ENCODE measurements around the gene SLX4IP.
A peak's percentile ranks its signal among the peaks of the same experiment; 100 is the strongest.

The SLX4IP gene

DNA sequence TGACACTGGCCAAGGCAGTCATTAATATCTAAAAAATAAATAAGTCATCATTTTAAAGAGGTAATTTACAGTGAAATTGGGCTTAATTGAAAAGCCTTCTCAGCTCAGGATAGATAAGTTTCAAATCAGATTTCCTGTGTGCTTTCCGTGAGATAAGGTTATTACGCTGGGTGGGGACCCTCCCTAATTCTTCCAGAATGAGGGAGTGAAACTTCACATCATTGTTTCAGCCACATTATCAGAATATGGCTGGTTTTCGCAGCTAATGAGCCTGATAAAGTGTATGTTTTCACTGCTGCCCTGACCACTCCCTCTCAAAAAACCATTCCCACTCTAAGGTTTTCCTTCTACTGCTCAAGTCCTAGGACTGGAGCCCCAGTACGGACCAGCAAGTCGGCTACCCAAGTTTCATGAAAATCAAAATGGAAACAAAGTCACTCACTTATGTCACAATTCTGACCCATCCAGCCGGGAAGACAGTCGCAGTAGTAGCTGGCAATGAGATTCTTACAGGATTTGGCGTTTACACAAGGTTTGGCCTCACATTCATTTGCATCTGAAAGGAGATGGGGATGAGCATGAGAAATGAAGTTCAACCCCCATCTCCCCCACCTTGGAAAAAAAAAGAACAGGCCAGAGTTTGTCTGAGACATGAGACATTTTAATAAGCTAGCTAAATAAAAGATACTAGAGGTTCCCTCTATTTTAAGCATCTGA is 214.1 kb downstream of the SLX4IP start:
- no peak for DNase-seq (ENCODE audit: low spot score)
- TF ChIP-seq, protein P1, sequence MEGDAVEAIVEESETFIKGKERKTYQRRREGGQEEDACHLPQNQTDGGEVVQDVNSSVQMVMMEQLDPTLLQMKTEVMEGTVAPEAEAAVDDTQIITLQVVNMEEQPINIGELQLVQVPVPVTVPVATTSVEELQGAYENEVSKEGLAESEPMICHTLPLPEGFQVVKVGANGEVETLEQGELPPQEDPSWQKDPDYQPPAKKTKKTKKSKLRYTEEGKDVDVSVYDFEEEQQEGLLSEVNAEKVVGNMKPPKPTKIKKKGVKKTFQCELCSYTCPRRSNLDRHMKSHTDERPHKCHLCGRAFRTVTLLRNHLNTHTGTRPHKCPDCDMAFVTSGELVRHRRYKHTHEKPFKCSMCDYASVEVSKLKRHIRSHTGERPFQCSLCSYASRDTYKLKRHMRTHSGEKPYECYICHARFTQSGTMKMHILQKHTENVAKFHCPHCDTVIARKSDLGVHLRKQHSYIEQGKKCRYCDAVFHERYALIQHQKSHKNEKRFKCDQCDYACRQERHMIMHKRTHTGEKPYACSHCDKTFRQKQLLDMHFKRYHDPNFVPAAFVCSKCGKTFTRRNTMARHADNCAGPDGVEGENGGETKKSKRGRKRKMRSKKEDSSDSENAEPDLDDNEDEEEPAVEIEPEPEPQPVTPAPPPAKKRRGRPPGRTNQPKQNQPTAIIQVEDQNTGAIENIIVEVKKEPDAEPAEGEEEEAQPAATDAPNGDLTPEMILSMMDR (IDR thresholded peaks at IDR 0.05; ENCODE audit: borderline replicate concordance, control extremely low read depth, extremely low read depth, insufficient read depth, missing control alignments) = no peak
- in situ Hi-C loops (cut with MboI; ENCODE audit: low sequenced_read_pairs, unreplicated experiment) = no loop called here

DNA sequence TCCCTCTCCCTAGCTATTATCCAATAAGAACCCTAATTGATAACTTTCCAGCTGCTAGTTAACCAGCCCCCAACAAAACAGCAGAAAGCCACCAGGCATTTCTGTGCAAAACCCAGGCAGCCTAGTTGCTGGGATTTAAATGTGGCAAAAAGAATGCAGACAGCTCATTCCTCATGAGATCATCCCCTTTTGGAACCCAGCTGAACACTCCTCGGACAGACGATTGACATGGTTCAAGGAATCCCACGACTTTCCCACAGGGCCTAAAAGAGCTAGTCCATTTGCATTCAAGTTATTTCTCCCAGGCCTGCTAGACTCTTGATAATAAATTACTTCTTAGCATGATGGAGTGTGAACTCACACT is 214.7 kb downstream of the SLX4IP start:
- TF ChIP-seq, protein P1 (IDR thresholded peaks at IDR 0.05; ENCODE audit: borderline replicate concordance, control extremely low read depth, extremely low read depth, insufficient read depth, missing control alignments) = no peak
- DNase-seq (ENCODE audit: low spot score) = no peak
- in situ Hi-C loops (cut with MboI; ENCODE audit: low sequenced_read_pairs, unreplicated experiment) = no loop called here

DNA sequence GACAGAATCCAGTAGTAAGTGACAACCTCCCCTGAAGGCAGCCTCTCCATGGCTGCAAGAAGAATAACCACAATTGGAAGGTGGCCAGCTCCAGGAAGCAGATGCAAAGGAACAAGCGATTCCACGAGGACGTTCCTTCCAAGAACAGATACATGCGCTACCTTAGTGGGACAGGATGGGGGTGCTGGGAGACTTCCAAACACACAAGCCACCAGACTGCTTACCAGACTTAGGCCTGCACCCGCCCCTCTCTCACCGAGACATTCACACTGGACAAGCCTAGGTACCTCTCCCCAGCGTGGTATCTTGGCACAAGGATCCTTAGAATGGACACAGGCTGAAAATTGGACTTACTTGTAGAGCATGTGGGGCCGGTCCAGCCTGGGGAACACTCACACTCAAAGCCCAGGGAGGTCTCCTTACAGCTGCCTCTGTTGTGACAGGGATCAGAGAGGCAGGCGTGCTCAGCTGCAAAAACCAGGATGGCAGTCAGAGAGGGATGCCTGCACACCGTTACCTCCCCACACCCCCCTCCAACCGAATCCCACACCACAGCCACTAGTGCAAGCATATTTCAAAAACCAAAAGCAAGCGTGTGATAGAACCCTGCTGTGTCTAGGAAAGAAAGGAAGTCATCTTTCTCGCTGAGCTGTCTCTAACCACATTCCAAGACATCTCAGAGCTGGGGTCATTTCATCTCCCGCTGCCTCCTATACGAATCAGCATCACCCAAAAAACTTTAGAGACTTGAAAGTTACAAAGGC is 216.3 kb downstream of the SLX4IP start:
- DNase-seq (ENCODE audit: low spot score) = no peak
- in situ Hi-C loops (cut with MboI; ENCODE audit: low sequenced_read_pairs, unreplicated experiment) = no loop called here
- TF ChIP-seq, protein P1 (IDR thresholded peaks at IDR 0.05; ENCODE audit: borderline replicate concordance, control extremely low read depth, extremely low read depth, insufficient read depth, missing control alignments) = peak; percentile 9

DNA sequence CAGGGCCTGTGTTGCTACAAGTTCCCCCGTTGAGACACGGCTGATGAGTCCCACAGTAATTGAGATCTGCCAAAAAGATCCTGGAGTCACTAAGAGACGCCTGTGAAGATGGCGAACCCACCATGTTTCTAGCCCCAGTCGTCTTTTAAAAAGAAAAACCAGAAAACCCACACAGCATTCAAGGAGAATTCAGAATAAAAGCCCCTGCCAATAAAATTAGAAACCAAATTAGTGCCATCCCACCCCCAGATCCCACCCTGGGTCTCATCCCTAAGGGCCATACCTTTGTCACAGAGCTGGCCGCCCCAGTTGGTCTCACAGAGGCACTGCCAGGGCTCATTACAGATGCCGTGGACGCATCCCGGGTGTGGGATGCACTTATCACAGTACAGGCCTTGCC is 217.1 kb downstream of the SLX4IP start:
- TF ChIP-seq, protein P1 (IDR thresholded peaks at IDR 0.05; ENCODE audit: borderline replicate concordance, control extremely low read depth, extremely low read depth, insufficient read depth, missing control alignments) = no peak
- in situ Hi-C loops (cut with MboI; ENCODE audit: low sequenced_read_pairs, unreplicated experiment) = no loop called here
- no peak for DNase-seq (ENCODE audit: low spot score)

GRCh38 chr20:10652660-10653261 is 217.7 kb downstream of the SLX4IP start:
- in situ Hi-C loops (cut with MboI; ENCODE audit: low sequenced_read_pairs, unreplicated experiment) = no loop called here
- TF ChIP-seq, protein P1 (IDR thresholded peaks at IDR 0.05; ENCODE audit: borderline replicate concordance, control extremely low read depth, extremely low read depth, insufficient read depth, missing control alignments) = no peak
- no peak for DNase-seq (ENCODE audit: low spot score)

- TF ChIP-seq, protein P1 (IDR thresholded peaks at IDR 0.05; ENCODE audit: borderline replicate concordance, control extremely low read depth, extremely low read depth, insufficient read depth, missing control alignments) = no peak
- no peak for DNase-seq (ENCODE audit: low spot score)
Measured at GRCh38 chr20:10653599-10654249, 218.6 kb downstream of the SLX4IP start.

More at GRCh38 chr20:10653599-10654249, 218.6 kb downstream of the SLX4IP start:
- in situ Hi-C loops (cut with MboI; ENCODE audit: low sequenced_read_pairs, unreplicated experiment) = no loop called here
